ENCODE data around the gene FAM47E. TPM values are rescaled to one million over a fixed set of nuclear protein-coding genes. Genes with fewer than 3 reads are reported as not detected.
"Not testable (repeated sequence)": the region's sequence is repeated elsewhere in the genome, so short reads cannot be mapped to it uniquely, and the experiment has no call there.

The FAM47E gene
- total and polyA plus RNA-seq, 11 donors, result 0.36 to 4.9 (median 2.5) TPM

- H3K4me1 ChIP-seq, result peaks cover 0 to 3% (median 0%) of the 10 kb centered on the region in 12 donors
- peaks cover 0 to 24% (median 8%) of the 10 kb centered on the region in 12 donors for H3K9me3 ChIP-seq
- DNase-seq (no peak), ATAC-seq (no peak)
- intact Hi-C loops (cut with DNase I), result loop anchor here in 1 of 10 donors (10.0 kb wide), 1 partner anchor 55 kb away; no protein-coding TSS in a partner anchor
- H3K36me3 ChIP-seq, result no peaks in the 10 kb centered on the region
- TF ChIP-seq CTCF (IDR thresholded peaks at IDR 0.05) (no peak), POLR2A (IDR thresholded peaks at IDR 0.05) (no peak)
- no peaks in the 10 kb centered on the region for H3K27me3 ChIP-seq
- H3K27ac ChIP-seq, result no peak overlapping the region
- H3K4me3 ChIP-seq, result no peak overlapping the region
- WGBS, 4 donors, result 90 to 93% (median 90%) methylated on average over 2 of the region's 2 CpGs
These were observed 11.3 kb upstream of the FAM47E start for GRCh38 chr4:76240236-76240635.

GRCh38 chr4:76243877-76244276 is 7.6 kb upstream of the FAM47E start:
- not testable (repeated sequence) for H3K4me1 ChIP-seq, H3K4me3 ChIP-seq, H3K27me3 ChIP-seq, ATAC-seq, DNase-seq, H3K36me3 ChIP-seq, H3K27ac ChIP-seq
- intact Hi-C loops (cut with DNase I), result loop anchor here in 1 of 10 donors (10.0 kb wide), 1 partner anchor 59 kb away; no protein-coding TSS in a partner anchor
- 93 to 100% (median 98%) methylated on average over 2 of the region's 2 CpGs for WGBS, 4 donors
- H3K9me3 ChIP-seq, result peaks cover 0 to 24% (median 8%) of the 10 kb centered on the region in 12 donors

GRCh38 chr4:76246025-76246424 is 5.5 kb upstream of the FAM47E start:
- no peak overlapping the region for H3K4me3 ChIP-seq
- TF ChIP-seq CTCF (IDR thresholded peaks at IDR 0.05), result peak in 1 of 12 donors; percentile 12
- TF ChIP-seq POLR2A (IDR thresholded peaks at IDR 0.05), result no peak
- no peaks in the 10 kb centered on the region for H3K36me3 ChIP-seq
- ATAC-seq (peak in 1 of 4 donors; percentile 30), DNase-seq (no peak)
- H3K27me3 ChIP-seq, result peaks cover 0 to 24% (median 0%) of the 10 kb centered on the region in 9 donors
- WGBS, 4 donors, result 17 to 56% (median 35%) methylated on average over 1 of the region's 1 CpG
- H3K4me1 ChIP-seq, result peaks cover 0 to 6% (median 3%) of the 10 kb centered on the region in 12 donors
- H3K9me3 ChIP-seq, result peaks cover 0 to 7% (median 0%) of the 10 kb centered on the region in 12 donors
- H3K27ac ChIP-seq, result no peak overlapping the region
- intact Hi-C loops (cut with DNase I), result loop anchor here in 1 of 10 donors (10.0 kb wide), 1 partner anchor 61 kb away; no protein-coding TSS in a partner anchor

- TF ChIP-seq CTCF (IDR thresholded peaks at IDR 0.05) (no peak), POLR2A (IDR thresholded peaks at IDR 0.05) (no peak)
- no peaks in the 10 kb centered on the region for H3K36me3 ChIP-seq
- intact Hi-C loops (cut with DNase I), result loop anchor here in 1 of 10 donors (10.0 kb wide), 1 partner anchor 62 kb away; no protein-coding TSS in a partner anchor
- peaks cover 0 to 32% (median 0%) of the 10 kb centered on the region in 9 donors for H3K27me3 ChIP-seq
- H3K4me1 ChIP-seq, result peaks cover 0 to 12% (median 6%) of the 10 kb centered on the region in 12 donors
- DNase-seq (no peak), ATAC-seq (no peak)
- no peak overlapping the region for H3K4me3 ChIP-seq
- H3K9me3 ChIP-seq, result peaks cover 0 to 5% (median 0%) of the 10 kb centered on the region in 12 donors
- H3K27ac ChIP-seq, result no peak overlapping the region
These were observed 4.7 kb upstream of the FAM47E start for GRCh38 chr4:76246852-76247251.

Measured in heart left ventricle (tissue), 16 donors.